NCI-H226 (cell line): Measurements from ENCODE around the gene TMBIM1.

Experiments used
- DNase-seq: peaks from one replicate; pipeline ENCODE4 v3.0.0-alpha.2; 2015

Gene TMBIM1

GRCh38 chr2:218271487-218271797 lies 20.9 kb downstream of the TMBIM1 start:
- no peak for DNase-seq

GRCh38 chr2:218270721-218271486 lies 21.4 kb downstream of the TMBIM1 start:
- DNase-seq: no peak

- DNase-seq: peak; percentile 87
Observed at GRCh38 chr2:218269900-218270720, 22.2 kb downstream of the TMBIM1 start, which contains the start of the genes AAMP and PNKD. TSS of gene AAMP (minus strand) at chr2:218270137. CDS start at chr2:218270086, 51 bp downstream. TSS of gene PNKD (plus strand) at chr2:218270519. CDS start at chr2:218270536, 17 bp downstream.

GRCh38 chr2:218267259-218267658 lies 25.0 kb downstream of the TMBIM1 start:
- DNase-seq: no peak

GRCh38 chr2:218266316-218266979 lies 25.9 kb downstream of the TMBIM1 start:
- DNase-seq: no peak

GRCh38 chr2:218265626-218266025 lies 26.7 kb downstream of the TMBIM1 start:
- no peak for DNase-seq

- no peak for DNase-seq
Observed at GRCh38 chr2:218264773-218265561, 27.3 kb downstream of the TMBIM1 start.

GRCh38 chr2:218263817-218264641 lies 28.3 kb downstream of the TMBIM1 start:
- DNase-seq: no peak

GRCh38 chr2:218262631-218263586 lies 29.4 kb downstream of the TMBIM1 start:
- no peak for DNase-seq

GRCh38 chr2:218262237-218262600 lies 30.1 kb downstream of the TMBIM1 start:
- no peak for DNase-seq

- no peak for DNase-seq
Observed at GRCh38 chr2:218261423-218262236, 30.7 kb downstream of the TMBIM1 start.

GRCh38 chr2:218260742-218261422 lies 31.4 kb downstream of the TMBIM1 start, which contains the start of gene GPBAR1:
TSS of gene GPBAR1 (plus strand) at chr2:218261015. CDS start at chr2:218262725, 1,710 bp downstream.
- no peak for DNase-seq

GRCh38 chr2:218260166-218260565 lies 32.1 kb downstream of the TMBIM1 start:
- DNase-seq: no peak

- DNase-seq: peak; percentile 7
Observed at GRCh38 chr2:218259099-218259961, 33.0 kb downstream of the TMBIM1 start.

GRCh38 chr2:218257390-218257981 lies 34.8 kb downstream of the TMBIM1 start:
- DNase-seq: no peak

- DNase-seq: no peak
Observed at GRCh38 chr2:218256612-218257350, 35.5 kb downstream of the TMBIM1 start.

- DNase-seq: no peak
Observed at GRCh38 chr2:218255446-218255845, 36.9 kb downstream of the TMBIM1 start.
